Liver (tissue), 9 donors: ENCODE data around the gene NBAS. TPM values are rescaled to one million over a fixed set of nuclear protein-coding genes. Genes with fewer than 3 reads are reported as not detected.

Source experiments
- DNase-seq: peaks from one replicate; pipeline ENCODE4 v3.0.0-alpha.2; 2017; ENCODE audit warnings: low spot score
- H3K27ac ChIP-seq, 2 donors: one replicate each; pipeline ENCODE4 v1.7.0; 2013; ENCODE audit warnings: inconsistent platforms in 2 of 2, low read length in 2 of 2, control low read depth in 1 of 2, low read depth in 1 of 2, mild to moderate bottlenecking in 1 of 2
- H3K27me3 ChIP-seq, 4 donors: one replicate each; pipeline versions ENCODE4 v1.6.1 to v1.7.0; 2013; ENCODE audit warnings: low read length in 3 of 4, inconsistent platforms in 1 of 4, mild to moderate bottlenecking in 1 of 4, moderate library complexity in 1 of 4; ENCODE audit not compliant: control insufficient read depth in 4 of 4, insufficient read depth in 4 of 4
- H3K36me3 ChIP-seq, 4 donors: one replicate each; pipeline versions ENCODE4 v1.6.1 to v1.7.0; 2013; ENCODE audit warnings: low read length in 3 of 4, mild to moderate bottlenecking in 3 of 4, low read depth in 1 of 4, moderate library complexity in 1 of 4; ENCODE audit not compliant: control insufficient read depth in 4 of 4, insufficient read depth in 3 of 4
- H3K4me1 ChIP-seq, 4 donors: one replicate each; pipeline versions ENCODE4 v1.6.1 to v1.7.0; 2013; ENCODE audit warnings: low read length in 3 of 4, mild to moderate bottlenecking in 3 of 4, moderate library complexity in 1 of 4; ENCODE audit not compliant: control insufficient read depth in 4 of 4, insufficient read depth in 4 of 4
- H3K4me3 ChIP-seq, 3 donors: one replicate each; pipeline versions ENCODE4 v1.6.1 to v1.7.0; 2013; ENCODE audit warnings: low read length in 3 of 3, control low read depth in 1 of 3, low read depth in 1 of 3, mild to moderate bottlenecking in 1 of 3
- H3K9ac ChIP-seq, 2 donors: one replicate each; pipeline ENCODE4 v1.7.0; 2013; ENCODE audit warnings: low read length in 2 of 2, mild to moderate bottlenecking in 2 of 2, moderate library complexity in 2 of 2, control low read depth in 1 of 2, low read depth in 1 of 2
- H3K9me3 ChIP-seq, 4 donors: one replicate each; pipeline versions ENCODE4 v1.6.1 to v1.7.0; 2013; ENCODE audit warnings: low read length in 3 of 4; ENCODE audit not compliant: control insufficient read depth in 4 of 4
- FOXA2 ChIP-seq: IDR thresholded peaks from 2 replicates; pipeline ENCODE4 v1.6.1; 2016; ENCODE audit warnings: antibody characterized with exemption
- GABPA ChIP-seq, 2 donors: IDR thresholded peaks in 1 of 2; conservative IDR thresholded peaks in 1 of 2; 2 replicates each; pipeline ENCODE4 v1.6.1; 2016; ENCODE audit warnings: antibody characterized with exemption in 2 of 2, mild to moderate bottlenecking in 1 of 2, moderate library complexity in 1 of 2
- HNF4A ChIP-seq, 2 donors: conservative IDR thresholded peaks; 2 replicates each; pipeline ENCODE4 v1.6.1; 2016; ENCODE audit warnings: antibody characterized with exemption in 2 of 2, mild to moderate bottlenecking in 2 of 2
- HNF4G ChIP-seq: IDR thresholded peaks from 2 replicates; pipeline ENCODE4 v1.6.1; 2016; ENCODE audit warnings: antibody characterized with exemption
- JUND ChIP-seq, 2 donors: IDR thresholded peaks; 2 replicates each; pipeline ENCODE4 v1.6.1; 2016; ENCODE audit warnings: antibody characterized with exemption in 2 of 2
- NR2F2 ChIP-seq: IDR thresholded peaks from 2 replicates; pipeline ENCODE4 v1.6.1; 2016; ENCODE audit warnings: antibody characterized with exemption
- RXRA ChIP-seq, 2 donors: IDR thresholded peaks; 2 replicates each; pipeline ENCODE4 v1.6.1; 2017 to 2018; ENCODE audit warnings: antibody characterized with exemption in 2 of 2, mild to moderate bottlenecking in 1 of 2
- SP1 ChIP-seq: IDR thresholded peaks from 2 replicates; pipeline ENCODE4 v1.6.1; 2018; ENCODE audit warnings: antibody characterized with exemption, mild to moderate bottlenecking
- YY1 ChIP-seq: IDR thresholded peaks from 2 replicates; pipeline ENCODE4 v1.6.1; 2016; ENCODE audit warnings: antibody characterized with exemption, mild to moderate bottlenecking
- WGBS: extraction: QIAGEN DNeasy Blood & Tissue Kit; methylation state at CpG from one replicate; pipeline ENCODE4 v1.1.7; 2013; 5-methylcytosine and 5-hydroxymethylcytosine counted together
- polyA plus RNA-seq, 2 donors: library from polyadenylated mRNA; stranded (reverse) in 1 of 2; unstranded in 1 of 2; fragments of 200-250 nt in 1 of 2; fragments of >200 nt in 1 of 2; fragmentation: Nextera tagmentation in 1 of 2; extraction: Ambion mirVana in 1 of 2; gene quantifications; one replicate each; pipeline versions ENCODE4 v1.2.1 to v1.2.3, GENCODE V29; 2013 to 2015
- total RNA-seq, 2 donors: library from RNA; depleted of rRNA; stranded (reverse); fragments of >200 nt; gene quantifications; one replicate each; pipeline ENCODE4 v1.2.3, GENCODE V29; 2014
- TF ChIP-seq, protein P1 (sequence below): fragments of 150-350 bp; IDR thresholded peaks from 2 replicates; pipeline ENCODE4 v1.5.1; 2017; ENCODE audit warnings: improper control_type of control experiment, low read depth, low read length; ENCODE audit not compliant: missing input control
- TF ChIP-seq, protein P2 (sequence below): IDR thresholded peaks from 2 replicates; pipeline ENCODE4 v1.6.1; 2016; ENCODE audit warnings: antibody characterized with exemption
- TF ChIP-seq, protein P3 (sequence below): IDR thresholded peaks from 2 replicates; pipeline ENCODE4 v1.6.1; 2016; ENCODE audit warnings: antibody characterized with exemption, mild to moderate bottlenecking
- TF ChIP-seq, protein P4 (sequence below): IDR thresholded peaks from 2 replicates; pipeline ENCODE4 v1.6.1; 2016; ENCODE audit warnings: antibody characterized with exemption
- TF ChIP-seq, protein P5 (sequence below): IDR thresholded peaks from 2 replicates; pipeline ENCODE4 v1.6.1; 2016; ENCODE audit warnings: antibody characterized with exemption
- donor health status: healthy.
- donor health status: healthy.
- donor health status: healthy.
- donor health status: healthy.
- donor health status: healthy.

NBAS gene
- total and polyA plus RNA-seq, 4 donors: 10.5 to 40.0 (median 18.9) TPM

DNA sequence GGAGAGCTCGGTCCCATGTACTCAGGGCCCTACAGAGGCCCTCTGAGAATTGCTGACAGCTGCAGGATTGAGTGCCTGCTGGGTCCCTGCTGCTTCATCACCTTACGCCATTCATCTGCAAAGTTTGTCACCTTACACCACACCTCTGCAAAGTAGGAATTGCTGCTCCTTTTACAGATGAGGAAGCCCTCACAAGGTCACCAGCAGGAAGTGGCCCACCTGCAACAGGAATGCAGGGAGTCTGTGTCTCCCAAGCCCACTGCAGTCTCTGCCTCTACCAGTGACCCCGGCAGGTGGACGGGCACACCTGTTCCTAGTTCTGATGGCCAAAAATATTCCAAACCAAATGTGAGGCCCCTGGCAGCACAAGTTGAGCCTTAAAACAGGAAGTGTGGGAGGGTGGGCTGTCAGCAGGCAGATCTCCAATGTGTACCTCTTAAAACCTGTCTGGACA is 441.4 kb downstream of the NBAS start:
- TF ChIP-seq SP1 (no peak), NR2F2 (no peak), JUND (IDR thresholded peaks at IDR 0.05) (no peak), YY1 (no peak), FOXA2 (no peak), GABPA (IDR thresholded peaks at IDR 0.05 in 1 of 2, conservative IDR thresholded peaks at IDR 0.05 in 1 of 2) (no peak), HNF4G (no peak), RXRA (IDR thresholded peaks at IDR 0.05) (no peak)
- TF ChIP-seq, protein P1, sequence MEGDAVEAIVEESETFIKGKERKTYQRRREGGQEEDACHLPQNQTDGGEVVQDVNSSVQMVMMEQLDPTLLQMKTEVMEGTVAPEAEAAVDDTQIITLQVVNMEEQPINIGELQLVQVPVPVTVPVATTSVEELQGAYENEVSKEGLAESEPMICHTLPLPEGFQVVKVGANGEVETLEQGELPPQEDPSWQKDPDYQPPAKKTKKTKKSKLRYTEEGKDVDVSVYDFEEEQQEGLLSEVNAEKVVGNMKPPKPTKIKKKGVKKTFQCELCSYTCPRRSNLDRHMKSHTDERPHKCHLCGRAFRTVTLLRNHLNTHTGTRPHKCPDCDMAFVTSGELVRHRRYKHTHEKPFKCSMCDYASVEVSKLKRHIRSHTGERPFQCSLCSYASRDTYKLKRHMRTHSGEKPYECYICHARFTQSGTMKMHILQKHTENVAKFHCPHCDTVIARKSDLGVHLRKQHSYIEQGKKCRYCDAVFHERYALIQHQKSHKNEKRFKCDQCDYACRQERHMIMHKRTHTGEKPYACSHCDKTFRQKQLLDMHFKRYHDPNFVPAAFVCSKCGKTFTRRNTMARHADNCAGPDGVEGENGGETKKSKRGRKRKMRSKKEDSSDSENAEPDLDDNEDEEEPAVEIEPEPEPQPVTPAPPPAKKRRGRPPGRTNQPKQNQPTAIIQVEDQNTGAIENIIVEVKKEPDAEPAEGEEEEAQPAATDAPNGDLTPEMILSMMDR: no peak
- TF ChIP-seq, protein P2, sequence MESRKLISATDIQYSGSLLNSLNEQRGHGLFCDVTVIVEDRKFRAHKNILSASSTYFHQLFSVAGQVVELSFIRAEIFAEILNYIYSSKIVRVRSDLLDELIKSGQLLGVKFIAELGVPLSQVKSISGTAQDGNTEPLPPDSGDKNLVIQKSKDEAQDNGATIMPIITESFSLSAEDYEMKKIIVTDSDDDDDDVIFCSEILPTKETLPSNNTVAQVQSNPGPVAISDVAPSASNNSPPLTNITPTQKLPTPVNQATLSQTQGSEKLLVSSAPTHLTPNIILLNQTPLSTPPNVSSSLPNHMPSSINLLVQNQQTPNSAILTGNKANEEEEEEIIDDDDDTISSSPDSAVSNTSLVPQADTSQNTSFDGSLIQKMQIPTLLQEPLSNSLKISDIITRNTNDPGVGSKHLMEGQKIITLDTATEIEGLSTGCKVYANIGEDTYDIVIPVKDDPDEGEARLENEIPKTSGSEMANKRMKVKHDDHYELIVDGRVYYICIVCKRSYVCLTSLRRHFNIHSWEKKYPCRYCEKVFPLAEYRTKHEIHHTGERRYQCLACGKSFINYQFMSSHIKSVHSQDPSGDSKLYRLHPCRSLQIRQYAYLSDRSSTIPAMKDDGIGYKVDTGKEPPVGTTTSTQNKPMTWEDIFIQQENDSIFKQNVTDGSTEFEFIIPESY: no peak
- TF ChIP-seq, protein P3, sequence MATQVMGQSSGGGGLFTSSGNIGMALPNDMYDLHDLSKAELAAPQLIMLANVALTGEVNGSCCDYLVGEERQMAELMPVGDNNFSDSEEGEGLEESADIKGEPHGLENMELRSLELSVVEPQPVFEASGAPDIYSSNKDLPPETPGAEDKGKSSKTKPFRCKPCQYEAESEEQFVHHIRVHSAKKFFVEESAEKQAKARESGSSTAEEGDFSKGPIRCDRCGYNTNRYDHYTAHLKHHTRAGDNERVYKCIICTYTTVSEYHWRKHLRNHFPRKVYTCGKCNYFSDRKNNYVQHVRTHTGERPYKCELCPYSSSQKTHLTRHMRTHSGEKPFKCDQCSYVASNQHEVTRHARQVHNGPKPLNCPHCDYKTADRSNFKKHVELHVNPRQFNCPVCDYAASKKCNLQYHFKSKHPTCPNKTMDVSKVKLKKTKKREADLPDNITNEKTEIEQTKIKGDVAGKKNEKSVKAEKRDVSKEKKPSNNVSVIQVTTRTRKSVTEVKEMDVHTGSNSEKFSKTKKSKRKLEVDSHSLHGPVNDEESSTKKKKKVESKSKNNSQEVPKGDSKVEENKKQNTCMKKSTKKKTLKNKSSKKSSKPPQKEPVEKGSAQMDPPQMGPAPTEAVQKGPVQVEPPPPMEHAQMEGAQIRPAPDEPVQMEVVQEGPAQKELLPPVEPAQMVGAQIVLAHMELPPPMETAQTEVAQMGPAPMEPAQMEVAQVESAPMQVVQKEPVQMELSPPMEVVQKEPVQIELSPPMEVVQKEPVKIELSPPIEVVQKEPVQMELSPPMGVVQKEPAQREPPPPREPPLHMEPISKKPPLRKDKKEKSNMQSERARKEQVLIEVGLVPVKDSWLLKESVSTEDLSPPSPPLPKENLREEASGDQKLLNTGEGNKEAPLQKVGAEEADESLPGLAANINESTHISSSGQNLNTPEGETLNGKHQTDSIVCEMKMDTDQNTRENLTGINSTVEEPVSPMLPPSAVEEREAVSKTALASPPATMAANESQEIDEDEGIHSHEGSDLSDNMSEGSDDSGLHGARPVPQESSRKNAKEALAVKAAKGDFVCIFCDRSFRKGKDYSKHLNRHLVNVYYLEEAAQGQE: no peak
- TF ChIP-seq, protein P4, sequence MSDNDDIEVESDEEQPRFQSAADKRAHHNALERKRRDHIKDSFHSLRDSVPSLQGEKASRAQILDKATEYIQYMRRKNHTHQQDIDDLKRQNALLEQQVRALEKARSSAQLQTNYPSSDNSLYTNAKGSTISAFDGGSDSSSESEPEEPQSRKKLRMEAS: no peak
- TF ChIP-seq, protein P5, sequence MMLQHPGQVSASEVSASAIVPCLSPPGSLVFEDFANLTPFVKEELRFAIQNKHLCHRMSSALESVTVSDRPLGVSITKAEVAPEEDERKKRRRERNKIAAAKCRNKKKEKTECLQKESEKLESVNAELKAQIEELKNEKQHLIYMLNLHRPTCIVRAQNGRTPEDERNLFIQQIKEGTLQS: no peak
- H3K9ac ChIP-seq: no peak overlapping the region
- H3K9me3 ChIP-seq: no peaks in the 10 kb centered on the region
- no peaks in the 10 kb centered on the region for H3K4me1 ChIP-seq
- no peak overlapping the region for H3K4me3 ChIP-seq
- no peak for DNase-seq
- 71% methylated on average over 4 of the region's 4 CpGs for WGBS
- H3K27me3 ChIP-seq: no peaks in the 10 kb centered on the region
- H3K36me3 ChIP-seq: no peaks in the 10 kb centered on the region
- no peak overlapping the region for H3K27ac ChIP-seq

DNA sequence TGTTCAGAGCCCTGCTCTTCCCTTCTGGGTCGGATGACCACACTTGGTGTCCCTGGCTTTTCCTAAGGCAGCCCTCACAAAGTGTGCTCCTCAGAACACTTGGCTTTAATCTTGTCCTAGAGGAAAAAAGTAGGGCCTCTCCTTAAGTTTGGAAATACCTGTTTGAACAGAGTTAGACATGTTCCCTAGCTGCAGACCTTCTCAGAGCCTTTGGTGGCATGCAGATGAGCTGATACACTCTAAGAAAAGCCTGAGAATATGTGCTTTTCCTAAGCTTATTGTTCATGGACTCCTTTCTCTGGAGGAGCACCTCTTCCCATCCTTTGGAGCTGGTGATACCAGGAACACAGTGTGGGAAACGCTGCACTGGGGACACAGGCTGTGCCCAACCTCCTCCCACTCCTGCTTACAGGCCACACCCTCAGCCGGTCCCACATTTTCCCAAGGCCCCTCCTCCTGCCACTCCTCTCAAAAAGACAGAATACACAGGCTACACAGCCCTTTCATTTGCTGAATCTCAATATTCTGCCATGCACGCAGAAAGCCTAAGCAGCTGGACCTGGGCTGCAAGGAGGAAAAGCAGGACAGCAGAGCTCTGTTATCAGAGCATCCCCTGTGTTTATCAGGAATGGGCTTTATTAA is 443.6 kb downstream of the NBAS start:
- 69% methylated on average over 4 of the region's 4 CpGs for WGBS

More for the DNA sequence above, 443.6 kb downstream of the NBAS start:
- H3K9me3 ChIP-seq: peaks cover 0 to 4% (median 1%) of the 10 kb centered on the region in 4 donors
- no peak for DNase-seq
- no peak overlapping the region for H3K9ac ChIP-seq
- no peaks in the 10 kb centered on the region for H3K27me3 ChIP-seq
- TF ChIP-seq GABPA (IDR thresholded peaks at IDR 0.05 in 1 of 2, conservative IDR thresholded peaks at IDR 0.05 in 1 of 2) (no peak), HNF4A (conservative IDR thresholded peaks at IDR 0.05) (no peak), SP1 (no peak), RXRA (IDR thresholded peaks at IDR 0.05) (no peak), YY1 (no peak), HNF4G (no peak)
- TF ChIP-seq, protein P2: no peak
- TF ChIP-seq, protein P1: no peak
- no peak overlapping the region for H3K27ac ChIP-seq
- H3K36me3 ChIP-seq: no peaks in the 10 kb centered on the region
- no peak overlapping the region for H3K4me3 ChIP-seq
- no peaks in the 10 kb centered on the region for H3K4me1 ChIP-seq
